NAMALWA (cell line): ENCODE measurements around the gene ACOT11.
"Not testable (repeated sequence)": the region's sequence is repeated elsewhere in the genome, so short reads cannot be mapped to it uniquely, and the experiment has no call there.

ENCODE experiments used
- DNase-seq: peaks from one replicate; pipeline ENCODE4 v3.0.0-alpha.2; 2015; ENCODE audit warnings: low spot score

ACOT11 gene

DNA sequence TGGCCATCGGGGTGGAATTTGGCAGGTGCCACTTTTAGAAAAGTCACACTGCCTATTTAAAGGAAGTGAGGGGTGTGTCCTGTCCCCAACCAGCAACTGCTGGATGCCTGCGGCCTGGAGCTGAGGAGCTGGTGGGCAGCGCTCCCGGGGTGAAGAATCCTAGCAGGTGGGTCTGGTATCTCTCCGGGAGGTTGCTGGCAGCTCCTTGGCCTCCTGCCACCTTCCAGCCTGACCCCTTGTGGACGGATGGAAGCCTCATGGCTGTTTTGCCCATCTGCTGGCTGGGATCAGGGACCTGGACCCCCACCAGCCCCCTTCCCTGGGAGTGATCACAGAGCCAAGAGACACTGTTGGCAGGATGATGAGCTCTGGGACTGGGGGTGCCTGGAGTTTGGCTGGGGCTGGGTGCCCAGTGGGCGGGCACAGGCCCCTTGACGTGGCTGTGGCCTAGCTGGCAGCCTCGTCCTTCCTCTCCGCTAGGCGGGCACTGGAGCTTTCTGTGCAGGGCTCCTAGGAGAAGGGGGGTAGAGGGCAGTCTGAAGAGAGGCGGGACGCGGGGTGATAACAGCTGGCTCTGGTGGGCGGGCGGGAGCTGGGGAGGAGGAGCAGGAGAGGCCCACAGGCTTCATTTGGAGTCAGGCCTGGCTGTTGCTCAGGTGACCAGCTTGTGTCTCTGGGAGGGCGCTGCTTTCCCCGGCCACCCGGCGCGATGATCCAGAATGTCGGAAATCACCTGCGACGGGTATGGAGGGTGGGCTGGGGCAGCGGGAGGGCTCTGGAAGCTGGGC lies at the start of gene ACOT11:
TSS of gene ACOT11 (plus strand) at position 628 of the 788 bp plus-strand sequence. CDS start at position 710, 82 bp downstream.
- DNase-seq = no peak

- no peak for DNase-seq
Observed at GRCh38 chr1:54498383-54499096, 49.5 kb upstream of the ACOT11 start.

DNA sequence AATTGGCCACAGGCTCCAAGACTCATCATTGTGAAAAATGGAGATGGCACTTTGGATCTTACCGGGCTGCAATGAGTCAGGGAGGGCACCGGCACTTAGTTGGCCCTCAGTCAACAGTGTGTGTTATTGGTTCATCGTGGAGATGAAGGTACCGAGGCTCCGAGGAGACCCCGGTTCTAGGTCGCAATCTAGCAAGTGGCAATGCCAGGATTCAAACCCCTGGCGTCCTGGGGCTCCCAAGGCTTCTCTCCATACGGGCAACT lies 49.0 kb upstream of the ACOT11 start:
- DNase-seq = no peak

DNA sequence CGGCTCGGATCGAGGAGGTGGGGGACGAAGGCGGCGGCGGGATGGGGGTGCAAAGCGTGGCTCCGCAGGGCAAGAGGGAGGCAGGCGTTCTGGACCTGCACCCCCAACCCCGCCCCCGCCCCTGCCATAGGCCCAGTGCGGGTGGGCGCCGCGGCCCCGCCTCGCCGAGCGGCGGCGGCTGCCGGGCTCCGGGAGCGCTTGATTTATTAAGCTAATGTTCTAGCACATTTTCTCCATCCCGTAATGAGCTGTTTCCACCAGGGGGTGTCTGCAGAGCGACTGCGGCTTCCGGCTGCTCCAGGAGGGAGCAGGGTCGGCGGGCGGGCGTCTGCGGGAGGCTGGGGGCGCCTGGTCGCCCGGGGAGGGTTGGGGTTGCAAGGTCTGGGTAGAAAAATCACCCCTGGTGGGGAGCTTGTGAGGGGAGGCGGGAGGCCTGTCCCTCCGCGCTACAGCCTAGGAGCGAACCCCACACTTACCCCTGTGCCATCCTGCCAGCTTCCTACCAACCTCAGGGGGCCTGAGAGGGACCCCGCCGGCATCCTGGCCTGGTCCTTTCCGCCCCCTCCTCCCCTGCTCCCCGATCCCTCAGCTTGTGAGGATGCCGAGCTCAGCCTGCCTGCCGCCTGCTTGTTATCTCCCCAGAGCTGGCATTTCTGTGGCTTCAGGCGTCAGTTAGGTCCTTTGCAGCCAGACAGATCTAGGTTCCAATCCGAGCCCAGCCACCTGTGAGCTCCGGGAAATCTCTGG lies 48.5 kb upstream of the ACOT11 start:
- no peak for DNase-seq

DNA sequence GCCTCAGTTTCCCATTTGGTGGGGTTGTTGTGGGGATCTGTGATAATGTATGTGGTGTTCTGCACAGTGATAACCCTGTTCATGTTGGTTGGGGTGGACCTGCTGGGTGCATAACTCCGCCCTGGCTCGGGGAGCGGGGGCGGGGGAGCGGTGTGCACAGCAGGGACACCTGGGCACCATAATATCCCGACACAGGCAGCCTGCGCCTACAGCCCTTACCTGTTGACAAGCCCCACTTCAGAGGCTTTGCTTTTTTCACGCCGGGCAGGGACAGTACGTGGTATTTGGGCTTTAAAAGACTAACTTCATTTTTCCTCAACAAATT lies 48.0 kb upstream of the ACOT11 start:
- no peak for DNase-seq

DNA sequence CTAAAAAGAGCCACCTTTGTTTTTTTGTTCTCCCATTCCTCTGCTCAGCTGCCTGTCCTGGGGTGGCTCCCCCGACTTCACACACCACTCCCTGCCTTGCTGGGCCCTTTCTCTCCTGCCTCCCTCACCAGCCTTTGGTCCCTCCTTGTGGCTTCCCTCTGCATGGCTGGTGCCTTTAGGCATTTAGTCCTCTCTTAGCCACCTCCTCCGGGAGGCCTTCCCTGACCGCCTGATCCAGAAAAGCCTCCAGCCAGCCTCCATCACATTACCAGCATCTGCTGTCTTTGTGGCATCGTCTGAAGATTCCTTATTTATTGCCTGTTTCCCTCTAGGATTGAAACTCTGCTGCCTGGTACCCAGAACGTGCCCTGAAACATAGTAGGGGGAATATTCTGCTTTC lies 46.2 kb upstream of the ACOT11 start:
- no peak for DNase-seq

- DNase-seq = no peak
Observed at GRCh38 chr1:54502342-54502741, 45.7 kb upstream of the ACOT11 start.

GRCh38 chr1:54506594-54506993 lies 41.4 kb upstream of the ACOT11 start:
- no peak for DNase-seq

DNA sequence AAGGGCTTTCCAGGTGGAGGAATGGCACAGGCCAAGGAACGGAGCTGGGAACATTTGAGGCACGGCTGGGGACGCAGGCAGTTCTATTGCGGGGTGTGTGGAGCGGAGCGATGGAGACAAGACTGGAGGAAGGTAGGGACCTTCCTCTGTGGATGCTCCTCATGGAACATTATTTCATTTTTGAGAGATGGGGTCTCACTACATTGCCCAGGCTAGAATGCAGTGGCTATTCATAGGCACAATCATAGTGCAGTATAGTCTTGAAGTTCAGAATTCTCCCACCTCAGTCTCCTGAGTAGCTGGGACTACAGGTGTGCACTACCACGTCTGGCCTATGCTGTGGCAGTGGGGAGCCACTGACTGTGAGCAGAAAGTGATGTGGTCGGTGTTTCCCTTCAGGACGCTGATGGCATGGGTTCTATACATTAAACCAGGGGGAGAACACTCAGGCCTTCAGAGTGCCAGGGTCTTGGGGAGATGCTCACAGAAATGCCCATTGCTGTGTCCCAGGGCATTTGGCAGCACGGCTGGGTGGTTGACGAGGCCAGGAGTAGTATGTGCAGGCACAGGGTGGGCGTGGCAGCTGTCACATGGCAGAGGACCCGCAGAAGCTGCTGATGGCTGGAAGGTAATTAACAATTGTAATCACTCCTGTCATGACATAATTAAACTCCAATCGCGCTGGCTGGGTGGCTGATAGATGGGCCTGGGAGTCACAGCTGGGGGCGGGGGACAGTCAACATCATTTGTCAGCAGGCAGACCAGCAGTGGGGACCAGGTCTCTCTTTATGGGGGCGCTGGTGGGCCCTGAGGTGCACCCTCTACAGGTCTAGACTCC lies 40.8 kb upstream of the ACOT11 start:
- DNase-seq = no peak

- DNase-seq = no peak
Observed at GRCh38 chr1:54510715-54511270, 37.2 kb upstream of the ACOT11 start.

DNA sequence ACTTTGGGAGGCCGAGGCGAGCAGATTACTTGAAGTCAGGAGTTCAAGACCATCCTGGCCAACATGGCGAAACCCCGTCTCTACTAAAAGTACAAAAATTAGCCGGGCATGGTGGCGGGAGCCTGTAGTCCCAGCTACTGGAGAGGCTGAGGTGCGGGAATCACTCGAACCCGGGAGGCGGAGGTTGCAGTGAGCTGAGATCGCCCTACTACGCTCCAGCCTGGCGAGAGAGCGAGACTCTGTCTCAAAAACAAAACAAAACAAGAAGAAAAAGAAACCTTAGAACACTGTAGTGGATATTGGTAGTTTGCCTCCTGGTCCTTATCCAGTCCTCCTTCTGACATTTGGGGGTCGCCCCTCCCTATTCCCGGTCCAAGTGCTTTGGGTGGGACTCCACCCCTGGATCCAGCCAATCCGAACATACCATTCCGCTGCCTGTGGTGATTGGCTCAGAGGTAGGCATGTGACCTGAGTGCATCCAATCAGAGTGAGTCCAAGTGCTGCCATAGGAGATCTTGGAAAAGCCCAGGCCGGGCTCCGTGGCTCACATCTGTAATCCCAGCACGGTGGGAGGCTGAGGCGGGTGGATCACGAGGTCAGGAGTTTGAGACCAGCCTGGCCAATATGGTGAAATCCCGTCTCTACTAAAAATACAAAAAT lies 34.0 kb upstream of the ACOT11 start:
- not testable (repeated sequence) for DNase-seq

DNA sequence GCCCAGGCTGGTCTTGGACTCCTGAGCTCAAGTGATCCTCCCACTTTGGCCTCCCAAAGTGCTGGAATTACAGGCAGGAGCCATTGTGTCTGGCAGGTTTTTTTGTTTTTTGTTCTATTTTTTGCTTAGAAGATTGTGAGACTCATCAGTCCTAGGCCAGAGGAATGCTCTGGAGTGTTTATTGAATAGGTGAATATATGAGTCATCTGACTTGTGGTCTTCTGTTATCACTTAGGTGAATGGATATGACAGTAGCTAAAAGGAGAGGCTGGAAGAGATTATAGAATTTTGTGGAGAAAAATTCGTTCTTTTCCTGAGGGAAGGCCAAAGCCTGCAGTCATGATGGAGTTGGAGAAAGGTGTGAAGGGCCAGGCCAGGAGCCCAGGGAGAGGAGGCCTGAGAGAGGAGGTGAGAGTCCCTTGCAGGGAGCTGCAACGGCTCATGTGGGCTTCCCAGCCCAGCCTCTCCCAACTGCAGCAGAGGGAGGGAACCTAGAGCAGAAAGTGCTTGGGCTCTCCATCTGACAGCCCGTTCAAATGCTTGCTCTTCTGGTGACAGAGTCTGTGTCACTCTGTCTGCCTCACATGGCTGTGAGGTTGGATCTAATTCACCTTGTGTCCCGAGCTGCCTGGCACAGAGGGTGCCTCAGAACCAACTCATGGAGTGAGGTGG lies 31.6 kb upstream of the ACOT11 start:
- no peak for DNase-seq

- no peak for DNase-seq
Observed at GRCh38 chr1:54517496-54517895, 30.5 kb upstream of the ACOT11 start.

GRCh38 chr1:54518489-54518888 lies 29.5 kb upstream of the ACOT11 start:
- DNase-seq = no peak

DNA sequence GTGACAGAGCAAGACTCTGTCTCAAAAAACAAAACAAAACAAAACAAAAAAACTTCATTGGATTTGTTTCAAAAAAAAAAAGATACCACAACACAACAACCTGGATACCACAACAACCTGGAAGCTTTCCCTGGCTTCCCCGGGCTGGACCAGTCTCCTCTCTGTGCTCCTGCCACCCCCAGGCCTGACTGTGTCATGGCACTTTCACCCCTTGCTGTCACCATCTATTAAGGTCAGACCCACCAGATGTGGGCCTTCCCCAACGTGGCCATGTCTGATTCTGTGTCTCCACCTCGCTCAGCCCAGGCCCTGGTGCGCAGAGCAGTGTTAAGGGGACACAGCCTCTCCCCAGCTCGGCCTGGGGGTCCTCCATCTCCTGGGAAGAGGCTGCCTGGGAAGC lies 28.3 kb upstream of the ACOT11 start:
- DNase-seq = no peak

- DNase-seq = no peak
Observed at GRCh38 chr1:54520631-54521321, 27.3 kb upstream of the ACOT11 start.

- not testable (repeated sequence) for DNase-seq
Observed at GRCh38 chr1:54526565-54526964, 21.5 kb upstream of the ACOT11 start.

DNA sequence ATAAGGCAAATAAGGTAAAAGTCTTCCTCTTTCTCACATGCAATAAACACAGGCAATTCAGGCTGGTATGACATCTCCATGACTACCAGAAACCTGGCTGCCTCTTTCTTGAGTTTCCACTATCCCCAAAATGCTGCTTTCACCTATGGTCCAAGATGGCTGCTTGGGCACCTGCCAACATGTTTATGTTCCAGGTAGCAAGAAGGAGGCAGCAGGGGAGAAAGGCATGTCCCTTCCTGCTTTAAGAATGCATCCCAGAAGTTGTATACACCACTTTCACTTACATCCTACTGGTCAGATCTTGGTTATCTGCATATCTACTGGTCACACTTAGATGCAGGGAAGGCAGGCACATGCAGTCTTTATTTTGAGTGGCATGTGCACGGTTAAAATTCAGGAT lies 19.4 kb upstream of the ACOT11 start:
- DNase-seq = no peak

- DNase-seq = no peak
Observed at GRCh38 chr1:54532033-54532432, 16.0 kb upstream of the ACOT11 start.

GRCh38 chr1:54536656-54537055 lies 11.4 kb upstream of the ACOT11 start:
- DNase-seq = not testable (repeated sequence)
